H7 (cell line): ENCODE results near the gene CSRP3. TPM values are rescaled to one million over a fixed set of nuclear protein-coding genes. Genes with fewer than 3 reads are reported as not detected.

Experiments
- DNase-seq: peaks from one replicate; pipeline ENCODE4 v3.0.0; 2012
- H3K27me3 ChIP-seq: 2 replicates; pipeline ENCODE4 v1.6.0; 2011; ENCODE audit warnings: mild to moderate bottlenecking, low read length; ENCODE audit not compliant: control insufficient read depth, insufficient read depth
- H3K36me3 ChIP-seq: replicated peaks from 2 replicates; pipeline ENCODE4 v1.5.1; 2011; ENCODE audit warnings: low read length; ENCODE audit not compliant: control insufficient read depth, insufficient read depth
- H3K4me3 ChIP-seq: 2 replicates; pipeline ENCODE4 v1.5.1; 2011; ENCODE audit warnings: low read depth, mild to moderate bottlenecking, control low read depth, low read length, moderate library complexity; ENCODE audit not compliant: insufficient read depth
- total RNA-seq: library from RNA; depleted of rRNA; stranded (reverse); fragments of >200 nt; shearing (Covaris generic); gene quantifications from 2 replicates; pipeline ENCODE4 v1.2.3, GENCODE V29; 2014

The CSRP3 gene
- total RNA-seq, 1 experiment from 2014 or later: not detected

GRCh38 chr11:19209617-19210370 lies 8.0 kb upstream of the CSRP3 start:
- Histone ChIP-seq H3K27me3 (no peaks in the 10 kb centered on the region), H3K36me3 (no peaks in the 10 kb centered on the region)
- peak; percentile 40 for DNase-seq

DNA sequence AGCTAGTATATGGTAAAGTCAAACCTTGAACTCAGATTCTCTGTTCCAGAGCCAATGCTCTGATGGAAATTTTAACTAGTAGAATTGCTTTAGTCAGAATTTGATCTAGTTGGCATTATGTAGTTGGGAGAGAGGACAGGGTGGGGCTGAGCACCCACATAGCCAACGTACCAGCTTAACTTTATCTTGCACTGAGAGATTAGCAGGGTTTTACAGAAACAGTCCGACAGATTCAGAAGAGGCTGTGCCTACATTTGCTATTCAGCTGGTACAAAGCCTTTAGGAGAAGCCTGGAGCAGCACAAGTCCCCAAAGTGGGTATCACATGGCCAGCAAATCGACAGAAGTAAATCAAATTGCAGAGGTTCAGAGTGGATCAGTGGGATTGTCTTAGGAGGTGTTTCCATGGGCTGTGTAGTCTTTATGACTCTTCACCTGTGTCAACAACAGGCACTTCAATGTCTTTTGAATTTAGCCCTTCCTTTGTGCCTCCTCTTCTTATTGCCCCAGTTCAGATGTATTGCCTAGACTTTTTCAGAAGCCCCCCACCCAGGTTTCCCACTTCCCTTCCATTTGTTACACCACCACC lies 7.3 kb upstream of the CSRP3 start:
- H3K4me3 ChIP-seq: no peak overlapping the region
- H3K27me3 ChIP-seq: no peaks in the 10 kb centered on the region
- no peaks in the 10 kb centered on the region for H3K36me3 ChIP-seq
- DNase-seq: no peak

More at GRCh38 chr11:19209617-19210370, 8.0 kb upstream of the CSRP3 start:
- H3K4me3 ChIP-seq: no peak overlapping the region

- H3K36me3 ChIP-seq: no peaks in the 10 kb centered on the region
- H3K27me3 ChIP-seq: no peaks in the 10 kb centered on the region
- no peak overlapping the region for H3K4me3 ChIP-seq
- DNase-seq: no peak
Observed at GRCh38 chr11:19208181-19208580, 6.4 kb upstream of the CSRP3 start.

GRCh38 chr11:19204836-19205235 lies 3.1 kb upstream of the CSRP3 start:
- H3K36me3 ChIP-seq: no peaks in the 10 kb centered on the region
- no peaks in the 10 kb centered on the region for H3K27me3 ChIP-seq
- H3K4me3 ChIP-seq: no peak overlapping the region
- no peak for DNase-seq

GRCh38 chr11:19200410-19201201 lies 1.2 kb downstream of the CSRP3 start:
- Histone ChIP-seq H3K4me3 (no peak overlapping the region), H3K36me3 (no peaks in the 10 kb centered on the region), H3K27me3 (no peaks in the 10 kb centered on the region)
- DNase-seq: no peak

DNA sequence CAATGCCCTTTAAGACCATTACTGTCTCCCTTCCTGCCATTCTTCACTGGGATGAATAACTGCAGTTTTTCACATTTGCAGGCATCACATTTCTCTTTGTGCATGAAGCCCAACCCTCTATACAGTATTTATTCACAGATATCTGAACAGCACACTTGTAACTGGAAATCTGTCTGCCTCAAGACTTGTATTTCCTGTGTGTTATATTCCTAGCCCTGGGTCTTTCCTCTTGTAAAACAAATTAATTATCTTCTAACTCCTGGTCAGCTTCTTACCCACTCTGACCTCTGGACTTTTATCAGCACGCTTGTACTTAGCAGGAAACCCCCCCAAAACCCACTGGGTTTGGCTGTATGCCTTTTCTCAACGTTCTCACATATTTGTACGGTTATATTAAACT lies 2.0 kb downstream of the CSRP3 start:
- Histone ChIP-seq H3K27me3 (no peaks in the 10 kb centered on the region), H3K4me3 (no peak overlapping the region), H3K36me3 (no peaks in the 10 kb centered on the region)
- no peak for DNase-seq

GRCh38 chr11:19199048-19199447 lies 2.7 kb downstream of the CSRP3 start:
- no peak overlapping the region for H3K4me3 ChIP-seq

GRCh38 chr11:19196432-19196831 lies 5.4 kb downstream of the CSRP3 start:
- DNase-seq: no peak
- no peaks in the 10 kb centered on the region for H3K27me3 ChIP-seq

More at GRCh38 chr11:19199048-19199447, 2.7 kb downstream of the CSRP3 start:
- H3K27me3 ChIP-seq: no peaks in the 10 kb centered on the region
- H3K36me3 ChIP-seq: no peaks in the 10 kb centered on the region
- DNase-seq: no peak

DNA sequence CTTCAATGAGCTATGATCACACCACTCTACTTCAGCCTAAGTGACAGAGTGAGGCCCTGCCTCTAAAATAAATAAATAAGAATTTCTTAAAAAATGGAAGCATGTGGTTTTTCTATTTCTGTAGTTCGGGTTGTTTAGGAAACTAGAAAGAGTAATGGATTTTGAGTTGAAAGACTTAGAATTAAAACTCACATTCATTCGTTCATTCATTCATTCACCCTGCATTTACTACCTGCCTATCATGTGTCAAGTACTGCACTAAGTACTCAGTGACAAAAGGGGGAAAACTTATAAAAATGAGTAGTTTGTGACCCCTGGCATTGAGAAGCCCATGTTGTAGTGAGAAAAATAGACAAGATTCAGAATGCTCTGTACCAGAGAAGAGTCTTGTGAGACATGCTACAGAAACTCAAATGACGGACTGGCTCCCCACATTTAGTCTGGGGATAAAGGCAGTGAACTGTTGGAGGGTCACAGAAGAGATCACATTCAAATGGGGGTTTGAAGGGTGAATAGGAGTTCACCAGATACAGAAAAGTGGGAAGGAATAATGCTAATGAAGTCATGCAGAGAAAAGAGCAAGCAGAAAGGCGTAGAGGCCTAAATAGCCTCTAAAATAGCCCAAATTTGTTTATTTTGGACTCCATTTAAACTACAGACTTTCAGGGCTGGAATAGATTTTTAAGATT lies 7.0 kb downstream of the CSRP3 start:
- no peaks in the 10 kb centered on the region for H3K27me3 ChIP-seq
- DNase-seq: no peak
- H3K4me3 ChIP-seq: no peak overlapping the region
- H3K36me3 ChIP-seq: no peaks in the 10 kb centered on the region

More at GRCh38 chr11:19196432-19196831, 5.4 kb downstream of the CSRP3 start:
- H3K36me3 ChIP-seq: no peaks in the 10 kb centered on the region
- H3K4me3 ChIP-seq: no peak overlapping the region

- H3K4me3 ChIP-seq: no peak overlapping the region
- DNase-seq: no peak
Observed at GRCh38 chr11:19193916-19194315, 7.9 kb downstream of the CSRP3 start.

DNA sequence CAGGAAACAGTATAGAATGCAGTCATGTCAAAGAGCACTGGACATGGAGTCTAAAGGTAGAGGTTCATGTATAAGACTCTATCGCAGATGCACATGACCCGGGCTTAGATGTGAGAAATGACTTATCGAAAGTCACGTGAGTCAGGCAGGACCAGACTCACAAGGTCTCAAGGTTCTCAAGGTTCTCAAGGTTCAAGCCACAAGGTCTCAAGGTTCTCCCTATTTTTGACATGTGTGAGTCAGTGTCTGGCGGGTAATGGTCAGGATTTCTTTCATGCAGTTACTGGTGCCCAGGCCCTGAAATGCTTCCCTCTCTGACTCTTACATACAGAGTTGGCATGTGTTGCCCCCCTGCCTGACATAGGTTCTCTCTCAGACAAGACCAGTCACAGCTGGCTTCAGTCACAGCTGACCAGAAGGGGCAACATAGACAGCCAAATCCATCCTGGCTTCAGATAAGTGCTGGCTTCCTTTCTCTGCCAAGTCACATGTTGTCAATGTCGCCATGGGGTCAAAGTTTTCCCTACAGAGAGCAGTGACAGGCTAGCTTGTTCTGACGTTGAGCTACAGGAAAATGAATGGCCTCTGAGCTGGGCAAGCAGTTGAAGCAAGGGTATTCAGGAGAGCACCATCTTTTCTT lies 10.1 kb downstream of the CSRP3 start:
- DNase-seq: no peak
- no peak overlapping the region for H3K4me3 ChIP-seq
- H3K36me3 ChIP-seq: no peaks in the 10 kb centered on the region
- H3K27me3 ChIP-seq: no peaks in the 10 kb centered on the region

More at GRCh38 chr11:19193916-19194315, 7.9 kb downstream of the CSRP3 start:
- no peaks in the 10 kb centered on the region for H3K27me3 ChIP-seq
- no peaks in the 10 kb centered on the region for H3K36me3 ChIP-seq

GRCh38 chr11:19187833-19188258 lies 13.9 kb downstream of the CSRP3 start:
- DNase-seq: no peak
- Histone ChIP-seq H3K4me3 (no peak overlapping the region), H3K36me3 (no peaks in the 10 kb centered on the region), H3K27me3 (no peaks in the 10 kb centered on the region)

GRCh38 chr11:19187114-19187832 lies 14.5 kb downstream of the CSRP3 start:
- DNase-seq: no peak
- Histone ChIP-seq H3K27me3 (no peaks in the 10 kb centered on the region), H3K36me3 (no peaks in the 10 kb centered on the region), H3K4me3 (no peak overlapping the region)
